Measurements from ENCODE around the gene ZAR1. TPM values are rescaled to one million over a fixed set of nuclear protein-coding genes. Genes with fewer than 3 reads are reported as not detected.

Gene ZAR1
- total and polyA plus RNA-seq, 7 donors: not detected

Other genes with a start within 250 kb of the ZAR1 start
- 1 to 10 TPM; 1.1 to 5.3 (median 1.7) TPM for gene TEC, start 220.4 kb upstream of the ZAR1 start, total RNA-seq
- gene TEC, start 220.4 kb upstream of the ZAR1 start, polyA plus RNA-seq: 1 to 10 TPM; 1.2 to 2.5 (median 2.0) TPM
- 100 to 1,000 TPM in 3 of 4 donors, 10 to 100 TPM in 1; 95.9 to 167 (median 112) TPM for gene SLAIN2, start 148.7 kb upstream of the ZAR1 start, total RNA-seq
- 10 to 100 TPM; 25.6 to 48.0 (median 33.5) TPM for gene SLAIN2, start 148.7 kb upstream of the ZAR1 start, polyA plus RNA-seq
- 1 to 10 TPM in 3 of 4 donors, under 1 TPM in 1; 0.99 to 3.0 (median 2.6) TPM for gene SLC10A4, start 6.9 kb upstream of the ZAR1 start, total RNA-seq
- under 1 TPM in 1 of 3 donors, not detected in 2; 0.73 TPM for gene SLC10A4, start 6.9 kb upstream of the ZAR1 start, polyA plus RNA-seq

Data from sigmoid colon (tissue), 7 donors.